ENCODE results near the gene MACROD2. TPM values are rescaled to one million over a fixed set of nuclear protein-coding genes. Genes with fewer than 3 reads are reported as not detected.

Gene MACROD2
- polyA plus RNA-seq, 1 donor from 2014 or later = 23.2 TPM

DNA sequence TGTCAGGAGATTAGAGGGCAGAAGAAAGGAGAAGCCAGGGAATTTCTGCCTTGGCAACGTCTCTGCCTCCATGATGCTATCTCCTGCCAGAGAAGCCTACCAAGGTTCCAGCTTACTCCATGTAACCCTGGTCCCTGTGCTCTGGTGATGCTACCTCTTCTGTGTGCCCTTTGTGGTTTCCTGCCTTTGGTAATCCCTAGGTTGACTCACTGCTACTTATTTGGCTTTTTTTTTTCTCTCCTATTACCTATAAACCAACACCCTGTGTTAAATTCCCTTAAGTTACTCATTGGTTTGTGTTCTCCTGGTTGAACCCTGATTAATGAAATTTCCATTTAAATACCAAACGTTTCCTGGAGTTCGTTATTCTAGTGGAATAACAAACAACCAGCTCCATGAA is 869.9 kb downstream of the MACROD2 start:
- H3F3A ChIP-seq (ENCODE audit: insufficient read depth, low read length, poor library complexity, severe bottlenecking) = peaks cover 4% of the 10 kb centered on the region
- H3K27me3 ChIP-seq (ENCODE audit: insufficient read depth, low read depth, low read length) = no peaks in the 10 kb centered on the region
- no peaks in the 10 kb centered on the region for H3K36me3 ChIP-seq (ENCODE audit: insufficient read depth, low read length)
- no peaks in the 10 kb centered on the region for H3K9me2 ChIP-seq (ENCODE audit: insufficient read depth, low read length)
- H4K20me1 ChIP-seq (ENCODE audit: insufficient read depth) = no peaks in the 10 kb centered on the region
- no peaks in the 10 kb centered on the region for H3K79me2 ChIP-seq (replicated peaks; ENCODE audit: insufficient read depth, low read length)
- H3K27ac ChIP-seq (ENCODE audit: low read length) = no peak overlapping the region
- H3K9ac ChIP-seq (ENCODE audit: low read length) = no peak overlapping the region
- TF ChIP-seq EZH2 (IDR thresholded peaks at IDR 0.05; ENCODE audit: borderline replicate concordance, insufficient read depth, low read length, poor library complexity, severe bottlenecking) (no peak), TAF1 (IDR thresholded peaks at IDR 0.05; ENCODE audit: low read depth) (no peak), POLR2AphosphoS5 (IDR thresholded peaks at IDR 0.05) (no peak), EP300 (conservative IDR thresholded peaks at IDR 0.05; ENCODE audit: poor library complexity, severe bottlenecking) (no peak), RAD21 (conservative IDR thresholded peaks at IDR 0.05) (no peak), MXI1 (conservative IDR thresholded peaks at IDR 0.05; ENCODE audit: poor library complexity, severe bottlenecking) (no peak), SMC3 (conservative IDR thresholded peaks at IDR 0.05; ENCODE audit: poor library complexity) (no peak), CTCF (IDR thresholded peaks at IDR 0.05; ENCODE audit: poor library complexity, severe bottlenecking) (no peak)
- TF ChIP-seq, protein P1, sequence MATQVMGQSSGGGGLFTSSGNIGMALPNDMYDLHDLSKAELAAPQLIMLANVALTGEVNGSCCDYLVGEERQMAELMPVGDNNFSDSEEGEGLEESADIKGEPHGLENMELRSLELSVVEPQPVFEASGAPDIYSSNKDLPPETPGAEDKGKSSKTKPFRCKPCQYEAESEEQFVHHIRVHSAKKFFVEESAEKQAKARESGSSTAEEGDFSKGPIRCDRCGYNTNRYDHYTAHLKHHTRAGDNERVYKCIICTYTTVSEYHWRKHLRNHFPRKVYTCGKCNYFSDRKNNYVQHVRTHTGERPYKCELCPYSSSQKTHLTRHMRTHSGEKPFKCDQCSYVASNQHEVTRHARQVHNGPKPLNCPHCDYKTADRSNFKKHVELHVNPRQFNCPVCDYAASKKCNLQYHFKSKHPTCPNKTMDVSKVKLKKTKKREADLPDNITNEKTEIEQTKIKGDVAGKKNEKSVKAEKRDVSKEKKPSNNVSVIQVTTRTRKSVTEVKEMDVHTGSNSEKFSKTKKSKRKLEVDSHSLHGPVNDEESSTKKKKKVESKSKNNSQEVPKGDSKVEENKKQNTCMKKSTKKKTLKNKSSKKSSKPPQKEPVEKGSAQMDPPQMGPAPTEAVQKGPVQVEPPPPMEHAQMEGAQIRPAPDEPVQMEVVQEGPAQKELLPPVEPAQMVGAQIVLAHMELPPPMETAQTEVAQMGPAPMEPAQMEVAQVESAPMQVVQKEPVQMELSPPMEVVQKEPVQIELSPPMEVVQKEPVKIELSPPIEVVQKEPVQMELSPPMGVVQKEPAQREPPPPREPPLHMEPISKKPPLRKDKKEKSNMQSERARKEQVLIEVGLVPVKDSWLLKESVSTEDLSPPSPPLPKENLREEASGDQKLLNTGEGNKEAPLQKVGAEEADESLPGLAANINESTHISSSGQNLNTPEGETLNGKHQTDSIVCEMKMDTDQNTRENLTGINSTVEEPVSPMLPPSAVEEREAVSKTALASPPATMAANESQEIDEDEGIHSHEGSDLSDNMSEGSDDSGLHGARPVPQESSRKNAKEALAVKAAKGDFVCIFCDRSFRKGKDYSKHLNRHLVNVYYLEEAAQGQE (IDR thresholded peaks at IDR 0.05; ENCODE audit: borderline replicate concordance) = no peak
- H3K4me3 ChIP-seq (ENCODE audit: low read length) = no peak overlapping the region
- no peak overlapping the region for H3K4me2 ChIP-seq (ENCODE audit: low read length)
- H3K9me3 ChIP-seq (ENCODE audit: low read length) = no peaks in the 10 kb centered on the region
- no peak overlapping the region for H2AFZ ChIP-seq (ENCODE audit: low read depth, low read length)

DNA sequence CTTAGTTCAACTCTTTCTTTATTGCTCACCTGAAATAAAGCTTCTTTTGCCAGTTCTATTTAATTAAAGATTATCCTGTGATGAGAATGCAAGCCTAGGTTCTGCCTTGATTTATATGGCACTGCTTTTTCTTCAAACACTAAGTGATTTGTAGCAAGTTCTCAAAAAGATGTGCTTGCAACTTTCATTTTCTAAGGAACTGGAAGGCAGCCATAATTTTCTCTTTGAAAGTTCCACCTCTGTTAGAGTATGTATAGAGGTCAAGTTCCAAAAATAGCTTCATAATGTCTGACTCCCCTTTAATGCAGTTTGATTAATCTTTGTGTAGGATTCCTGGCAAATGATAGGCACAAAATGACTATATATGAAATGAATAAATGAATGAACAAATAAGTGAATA is 870.4 kb downstream of the MACROD2 start:
- TF ChIP-seq EP300 (conservative IDR thresholded peaks at IDR 0.05; ENCODE audit: poor library complexity, severe bottlenecking) (no peak), SMC3 (conservative IDR thresholded peaks at IDR 0.05; ENCODE audit: poor library complexity) (no peak), EZH2 (IDR thresholded peaks at IDR 0.05; ENCODE audit: borderline replicate concordance, insufficient read depth, low read length, poor library complexity, severe bottlenecking) (no peak), TAF1 (IDR thresholded peaks at IDR 0.05; ENCODE audit: low read depth) (no peak), MXI1 (conservative IDR thresholded peaks at IDR 0.05; ENCODE audit: poor library complexity, severe bottlenecking) (no peak), RAD21 (conservative IDR thresholded peaks at IDR 0.05) (no peak), CTCF (IDR thresholded peaks at IDR 0.05; ENCODE audit: poor library complexity, severe bottlenecking) (no peak)
- TF ChIP-seq, protein P1 (IDR thresholded peaks at IDR 0.05; ENCODE audit: borderline replicate concordance) = no peak
- Histone ChIP-seq H3K9me3 (ENCODE audit: low read length) (no peaks in the 10 kb centered on the region), H3K79me2 (replicated peaks; ENCODE audit: insufficient read depth, low read length) (no peaks in the 10 kb centered on the region), H3K9ac (ENCODE audit: low read length) (no peak overlapping the region), H3K27me3 (ENCODE audit: insufficient read depth, low read depth, low read length) (no peaks in the 10 kb centered on the region), H2AFZ (ENCODE audit: low read depth, low read length) (no peak overlapping the region), H3F3A (ENCODE audit: insufficient read depth, low read length, poor library complexity, severe bottlenecking) (peaks cover 4% of the 10 kb centered on the region), H3K27ac (ENCODE audit: low read length) (no peak overlapping the region), H3K4me2 (ENCODE audit: low read length) (no peak overlapping the region), H3K36me3 (ENCODE audit: insufficient read depth, low read length) (no peaks in the 10 kb centered on the region), H3K9me2 (ENCODE audit: insufficient read depth, low read length) (no peaks in the 10 kb centered on the region), H3K4me3 (ENCODE audit: low read length) (no peak overlapping the region), H4K20me1 (ENCODE audit: insufficient read depth) (no peaks in the 10 kb centered on the region)
